Naive thymus-derived CD4-positive, alpha-beta T cell (primary cell): ENCODE results near the gene MYO9A. TPM values are rescaled to one million over a fixed set of nuclear protein-coding genes. Genes with fewer than 3 reads are reported as not detected.

Experiments
- ATAC-seq: fragments of 150-1000 bp; cut with Tn5 transposase; 2 replicates; pipeline ENCODE4 v1.10.0; 2021; ENCODE audit warnings: mild to moderate bottlenecking, moderate library complexity
- CTCF ChIA-PET: fragments of 350-600 bp; sonication (Branson Sonifier 250); formaldehyde crosslinking; loops from one replicate; lab custom pipeline; 2021; ENCODE audit warnings: antibody characterized with exemption; lab: Charles Lee
- POLR2A ChIA-PET: fragments of 350-600 bp; sonication (Branson Sonifier 250); formaldehyde crosslinking; loops from one replicate; lab custom pipeline; 2021; ENCODE audit warnings: antibody characterized with exemption, inconsistent platforms; lab: Charles Lee
- DNase-seq, 9 donors: peaks; one replicate each; pipeline versions ENCODE4 v3.0.0 to v3.0.0-alpha.2; 2020 to 2022; ENCODE audit warnings: mixed read lengths in 1 of 9
- H3K27ac ChIP-seq: one replicate; pipeline ENCODE4 v1.7.0; 2013; ENCODE audit warnings: mild to moderate bottlenecking, low read depth, low read length, moderate library complexity
- H3K27me3 ChIP-seq, 2 donors: one replicate each; pipeline ENCODE4 v1.7.0; 2013; ENCODE audit warnings: low read length in 2 of 2, mild to moderate bottlenecking in 2 of 2, moderate library complexity in 2 of 2; ENCODE audit not compliant: control insufficient read depth in 2 of 2, insufficient read depth in 2 of 2
- H3K36me3 ChIP-seq, 3 experiments: 1 replicate in 2 of 3; 2 replicates in 1 of 3; pipeline ENCODE4 v1.7.0; 2013; ENCODE audit warnings: low read length in 3 of 3, mild to moderate bottlenecking in 3 of 3, moderate library complexity in 1 of 3; ENCODE audit not compliant: insufficient read depth in 3 of 3, control insufficient read depth in 2 of 3
- H3K4me1 ChIP-seq, 2 donors: one replicate each; pipeline ENCODE4 v1.7.0; 2013; ENCODE audit warnings: low read length in 2 of 2, mild to moderate bottlenecking in 2 of 2, moderate library complexity in 1 of 2; ENCODE audit not compliant: control insufficient read depth in 2 of 2, insufficient read depth in 2 of 2
- H3K4me3 ChIP-seq: 2 replicates; pipeline ENCODE4 v1.7.0; 2013; ENCODE audit warnings: mild to moderate bottlenecking, low read length
- H3K9me3 ChIP-seq, 3 experiments: 1 replicate in 2 of 3; 2 replicates in 1 of 3; pipeline ENCODE4 v1.7.0; 2013; ENCODE audit warnings: low read length in 3 of 3; ENCODE audit not compliant: control insufficient read depth in 2 of 3
- H3K27ac Mint-ChIP-seq, 9 donors: one replicate each; pipeline ENCODE4 v1.8.0; 2020 to 2022; ENCODE audit warnings: mixed read lengths in 9 of 9, mild to moderate bottlenecking in 8 of 9, moderate library complexity in 5 of 9, inconsistent platforms in 2 of 9
- H3K27me3 Mint-ChIP-seq, 5 donors: one replicate each; pipeline ENCODE4 v1.8.0; 2021 to 2022; ENCODE audit warnings: mixed read lengths in 5 of 5, mild to moderate bottlenecking in 1 of 5
- H3K36me3 Mint-ChIP-seq, 5 donors: one replicate each; pipeline ENCODE4 v1.8.0; 2020 to 2022; ENCODE audit warnings: mixed read lengths in 5 of 5, mild to moderate bottlenecking in 3 of 5, inconsistent platforms in 1 of 5
- H3K4me1 Mint-ChIP-seq, 7 donors: one replicate each; pipeline ENCODE4 v1.8.0; 2020 to 2022; ENCODE audit warnings: mixed read lengths in 7 of 7, mild to moderate bottlenecking in 3 of 7, inconsistent platforms in 1 of 7
- H3K4me3 Mint-ChIP-seq, 10 donors: one replicate each; pipeline ENCODE4 v1.8.0; 2020 to 2022; ENCODE audit warnings: mild to moderate bottlenecking in 10 of 10, mixed read lengths in 10 of 10, moderate library complexity in 6 of 10, inconsistent platforms in 2 of 10
- H3K9me3 Mint-ChIP-seq, 11 donors: one replicate each; pipeline ENCODE4 v1.8.0; 2020 to 2022; ENCODE audit warnings: mixed read lengths in 11 of 11, mild to moderate bottlenecking in 4 of 11, inconsistent platforms in 1 of 11, moderate library complexity in 1 of 11
- intact Hi-C, 2 donors: fragments of 100-400 bp; cut with micrococcal nuclease; formaldehyde crosslinking; loops; one replicate each; pipeline ENCODE4 v1.15.1; 2023
- polyA plus RNA-seq, 2 donors: library from polyadenylated mRNA; unstranded; fragments of 300-500 nt; fragmentation: Illumina TruSeq; gene quantifications; one replicate each; pipeline ENCODE4 v1.2.3, GENCODE V29; 2021
- total RNA-seq, 6 experiments: library from RNA in 5 of 6; stranded (reverse) in 5 of 6; gene quantifications; 1 replicate in 5 of 6; 2 replicates in 1 of 6; pipeline ENCODE4 v1.2.3 and lab custom pipeline; 2021 to 2026

The MYO9A gene
- total and polyA plus RNA-seq, 7 experiments from 2014 or later = 8.4 to 53.3 (median 29.0) TPM

DNA sequence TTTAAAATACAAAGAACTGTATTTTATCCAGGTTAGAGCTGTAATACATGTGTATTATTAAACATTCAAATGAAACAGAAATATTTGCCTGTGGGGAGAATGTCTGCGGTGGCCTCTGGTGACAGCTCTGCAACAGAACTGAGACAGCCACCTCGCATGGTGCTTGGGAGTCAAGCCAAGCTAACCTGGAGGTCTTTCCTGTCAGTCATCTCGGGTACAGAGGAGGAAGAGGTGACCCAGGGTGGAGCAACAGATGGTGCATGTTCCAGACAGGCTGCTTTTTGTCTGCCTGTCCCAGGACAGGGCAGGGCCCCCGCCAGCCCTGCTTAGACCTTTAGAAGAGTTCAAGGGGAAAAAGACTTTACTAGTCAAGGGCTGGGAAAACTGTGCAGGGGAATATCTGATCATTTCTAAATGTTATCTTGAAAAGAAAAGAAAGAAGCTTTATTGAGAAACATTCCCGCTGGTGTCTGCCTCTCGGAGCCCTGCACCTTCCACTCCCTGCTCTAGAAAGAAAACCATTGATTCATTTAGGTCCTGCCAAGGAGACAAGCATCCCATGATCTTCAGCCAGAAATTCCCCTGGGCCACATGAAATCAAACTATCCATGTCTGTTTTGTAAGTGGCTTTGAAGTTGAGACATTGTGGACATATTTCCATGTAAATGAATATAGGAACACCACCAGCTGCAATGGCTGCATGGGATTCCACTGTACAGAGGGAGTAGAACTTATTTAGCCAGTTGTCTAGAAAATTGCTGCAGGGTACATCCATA lies 313.1 kb downstream of the MYO9A start:
- no peak for ATAC-seq

DNA sequence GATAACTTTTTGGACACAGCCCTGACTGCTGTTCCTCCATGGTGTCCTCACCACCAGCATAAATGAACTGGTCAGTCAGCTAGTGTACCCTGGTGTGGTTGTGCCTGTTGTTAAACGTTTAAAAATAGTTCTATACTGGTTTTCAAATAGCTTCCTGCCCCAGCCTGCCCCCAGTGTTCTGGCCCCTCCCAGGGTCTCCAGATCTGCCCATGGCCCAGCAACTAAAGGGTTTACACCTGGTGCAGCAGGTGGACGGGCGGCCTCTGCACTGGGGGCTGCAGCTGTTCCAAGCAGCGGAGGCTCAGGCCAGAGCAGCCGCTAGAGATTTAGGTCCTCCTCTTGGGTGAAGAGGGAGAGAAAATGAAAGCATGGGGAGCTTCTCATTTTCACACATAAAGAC lies 313.7 kb downstream of the MYO9A start:
- Mint-ChIP-seq H3K4me1 (peaks cover 0 to 3% (median 0%) of the 10 kb centered on the region in 7 donors), H3K27ac (no peak overlapping the region), H3K4me3 (no peak overlapping the region), H3K36me3 (no peaks in the 10 kb centered on the region), H3K9me3 (peaks cover 0 to 5% (median 0%) of the 10 kb centered on the region in 11 donors), H3K27me3 (peaks cover 5 to 30% (median 22%) of the 10 kb centered on the region in 5 donors)
- Histone ChIP-seq H3K27me3 (no peaks in the 10 kb centered on the region), H3K9me3 (no peaks in the 10 kb centered on the region), H3K4me3 (no peak overlapping the region), H3K27ac (no peak overlapping the region), H3K4me1 (no peaks in the 10 kb centered on the region), H3K36me3 (no peaks in the 10 kb centered on the region)
- POLR2A ChIA-PET = no interaction called here
- ATAC-seq (no peak), DNase-seq (no peak)
- intact Hi-C loops = loop anchor here (5.0 kb wide), 1 partner anchor 353 kb away; no protein-coding TSS in a partner anchor
- CTCF ChIA-PET = no interaction called here

More for the DNA sequence above, 313.1 kb downstream of the MYO9A start:
- Histone ChIP-seq H3K27me3 (no peaks in the 10 kb centered on the region), H3K4me3 (no peak overlapping the region), H3K9me3 (no peaks in the 10 kb centered on the region), H3K4me1 (no peaks in the 10 kb centered on the region), H3K27ac (no peak overlapping the region), H3K36me3 (no peaks in the 10 kb centered on the region)
- ChIA-PET CTCF (no interaction called here), POLR2A (no interaction called here)
- peaks cover 5 to 28% (median 21%) of the 10 kb centered on the region in 5 donors for H3K27me3 Mint-ChIP-seq
- intact Hi-C loops = loop anchor here (5.0 kb wide), 1 partner anchor 352 kb away; no protein-coding TSS in a partner anchor
- no peak overlapping the region for H3K4me3 Mint-ChIP-seq
- no peaks in the 10 kb centered on the region for H3K36me3 Mint-ChIP-seq
- no peak overlapping the region for H3K27ac Mint-ChIP-seq
- H3K9me3 Mint-ChIP-seq = peaks cover 0 to 5% (median 0%) of the 10 kb centered on the region in 11 donors
- no peak for DNase-seq
- peaks cover 0 to 3% (median 0%) of the 10 kb centered on the region in 7 donors for H3K4me1 Mint-ChIP-seq

DNA sequence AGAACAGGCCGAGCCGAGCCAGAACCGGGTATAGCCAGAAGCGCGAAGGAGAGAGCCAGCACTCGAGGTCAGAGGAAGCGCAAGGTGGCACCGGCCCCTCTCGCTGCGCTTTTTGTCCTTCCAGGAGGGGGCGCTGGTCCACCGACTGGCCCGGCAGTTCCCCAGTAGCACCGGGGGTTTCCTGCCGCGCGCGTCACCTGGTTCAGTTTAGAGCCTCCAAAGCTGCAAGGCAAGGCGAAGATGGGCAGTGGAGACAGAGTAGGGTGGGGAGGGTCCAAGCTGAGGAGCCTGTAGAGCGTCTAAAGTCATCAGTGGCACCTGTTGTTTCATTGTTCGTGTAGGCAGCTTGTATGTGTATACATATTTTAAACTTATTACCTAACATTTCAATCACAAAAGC lies 315.2 kb downstream of the MYO9A start:
- Histone ChIP-seq H3K36me3 (no peaks in the 10 kb centered on the region), H3K27me3 (no peaks in the 10 kb centered on the region), H3K4me1 (no peaks in the 10 kb centered on the region), H3K4me3 (no peak overlapping the region), H3K9me3 (no peaks in the 10 kb centered on the region), H3K27ac (no peak overlapping the region)
- no peaks in the 10 kb centered on the region for H3K36me3 Mint-ChIP-seq
- H3K4me1 Mint-ChIP-seq = peaks cover 0 to 3% (median 0%) of the 10 kb centered on the region in 7 donors
- ChIA-PET POLR2A (no interaction called here), CTCF (interaction anchor here (0.8 kb wide), 1 partner anchor 24 kb away, joined by 3 read pairs; no protein-coding TSS in a partner anchor)
- no peak overlapping the region for H3K4me3 Mint-ChIP-seq
- DNase-seq = peak in 2 of 9 donors; percentile 14 to 44
- H3K27me3 Mint-ChIP-seq = peaks cover 5 to 39% (median 22%) of the 10 kb centered on the region in 5 donors
- intact Hi-C loops = loop anchor here (5.0 kb wide), 1 partner anchor 355 kb away; no protein-coding TSS in a partner anchor
- no peak for ATAC-seq
- no peak overlapping the region for H3K27ac Mint-ChIP-seq
- peaks cover 0 to 5% (median 0%) of the 10 kb centered on the region in 11 donors for H3K9me3 Mint-ChIP-seq

DNA sequence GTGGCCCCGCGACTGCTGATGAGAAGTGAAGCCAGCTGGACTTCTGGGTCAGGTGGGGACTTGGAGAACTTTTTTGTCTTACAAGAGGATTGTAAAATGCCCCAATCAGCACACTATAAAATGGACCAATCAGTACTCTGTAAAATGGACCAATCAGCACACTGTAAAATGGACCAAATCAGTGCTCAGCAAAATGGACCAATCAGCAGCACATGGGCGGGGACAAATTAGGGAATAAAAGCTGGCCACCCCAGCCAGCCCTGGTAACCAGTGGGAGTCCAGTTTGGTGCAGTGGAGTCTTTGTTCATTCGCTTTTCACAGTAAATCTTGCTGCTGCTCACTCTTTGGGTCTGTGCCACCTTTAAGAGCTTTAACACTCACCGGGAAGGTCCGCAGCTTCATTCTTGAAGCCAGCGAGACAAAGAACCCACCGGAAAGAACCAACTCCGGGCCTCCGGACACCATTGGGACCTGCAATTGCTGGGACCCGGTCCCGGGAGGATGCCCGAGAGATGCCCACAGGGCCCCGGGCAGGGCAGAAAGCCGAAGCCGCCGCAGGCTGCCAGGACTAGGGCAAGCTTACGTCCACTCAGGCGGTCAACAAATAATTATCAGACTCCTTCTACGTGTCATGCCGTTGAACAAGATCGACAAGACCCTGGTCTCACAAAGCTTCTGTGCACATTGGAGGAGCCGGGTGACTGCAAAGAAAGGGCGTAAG lies 315.9 kb downstream of the MYO9A start:
- no peaks in the 10 kb centered on the region for H3K9me3 ChIP-seq
- Mint-ChIP-seq H3K9me3 (peaks cover 0 to 5% (median 0%) of the 10 kb centered on the region in 11 donors), H3K27ac (no peak overlapping the region), H3K4me3 (no peak overlapping the region), H3K4me1 (peaks cover 0 to 3% (median 0%) of the 10 kb centered on the region in 7 donors), H3K36me3 (no peaks in the 10 kb centered on the region), H3K27me3 (peaks cover 5 to 39% (median 22%) of the 10 kb centered on the region in 5 donors)
- intact Hi-C loops = loop anchor here (1.0 to 5.0 kb wide), 2 partner anchors 58 to 355 kb away; no protein-coding TSS in a partner anchor
- H3K4me3 ChIP-seq = no peak overlapping the region
- DNase-seq = no peak
- no peak for ATAC-seq
- no peak overlapping the region for H3K27ac ChIP-seq
- POLR2A ChIA-PET = no interaction called here
- no peaks in the 10 kb centered on the region for H3K36me3 ChIP-seq
- H3K4me1 ChIP-seq = no peaks in the 10 kb centered on the region
- CTCF ChIA-PET = interaction anchor here (0.8 kb wide), 1 partner anchor 23 kb away, joined by 3 read pairs; no protein-coding TSS in a partner anchor
- no peaks in the 10 kb centered on the region for H3K27me3 ChIP-seq

DNA sequence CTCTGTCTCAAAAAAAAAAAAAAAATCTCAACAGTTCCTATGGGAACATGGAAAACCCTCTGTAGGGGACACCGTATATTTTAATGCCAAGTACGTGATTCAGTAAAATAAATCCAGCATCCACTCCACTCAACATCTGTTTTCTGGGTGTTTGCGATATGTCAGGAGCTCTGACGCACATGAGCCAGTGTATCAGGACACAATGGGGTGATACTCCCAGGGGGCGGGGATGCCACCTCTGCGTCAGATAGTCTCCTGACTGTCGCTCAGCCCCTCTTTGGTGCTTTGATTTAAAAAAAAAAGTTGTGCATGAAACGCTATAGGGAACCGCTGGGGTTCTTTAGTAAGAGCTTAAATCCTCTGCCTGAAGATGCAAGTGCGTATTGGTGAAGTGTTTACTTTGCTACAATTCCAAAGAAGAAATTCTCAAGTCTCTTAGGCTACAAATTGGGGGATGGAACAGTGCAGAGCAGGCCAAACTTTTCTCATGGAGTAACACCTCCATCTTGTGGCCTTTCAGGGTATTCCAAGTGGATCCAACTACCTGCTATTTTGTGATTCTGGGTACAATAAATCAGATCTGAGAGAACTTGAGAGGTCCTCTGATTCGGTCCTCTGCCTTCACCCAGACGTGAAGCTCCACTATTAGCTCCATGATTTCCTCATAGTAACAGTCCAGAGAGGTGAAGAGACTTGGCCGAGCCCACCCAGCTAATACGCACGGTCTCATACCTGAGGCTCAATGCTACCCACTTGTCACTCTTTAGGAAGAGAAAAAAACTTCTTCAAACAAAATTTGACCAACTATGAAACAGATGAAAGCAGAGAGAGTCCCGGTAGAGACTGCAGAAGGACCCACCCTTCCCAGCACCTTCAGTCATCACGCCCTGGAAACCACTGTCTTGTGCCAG lies 316.9 kb downstream of the MYO9A start:
- Histone ChIP-seq H3K36me3 (no peaks in the 10 kb centered on the region), H3K9me3 (no peaks in the 10 kb centered on the region), H3K27me3 (no peaks in the 10 kb centered on the region), H3K4me1 (no peaks in the 10 kb centered on the region), H3K27ac (no peak overlapping the region), H3K4me3 (no peak overlapping the region)
- CTCF ChIA-PET = interaction anchor here (0.6 kb wide), 1 partner anchor 86 kb away, joined by 3 read pairs; no protein-coding TSS in a partner anchor
- Mint-ChIP-seq H3K9me3 (peaks cover 0 to 5% (median 0%) of the 10 kb centered on the region in 11 donors), H3K4me3 (no peak overlapping the region), H3K4me1 (peaks cover 0 to 3% (median 0%) of the 10 kb centered on the region in 7 donors), H3K27me3 (peaks cover 7 to 39% (median 22%) of the 10 kb centered on the region in 5 donors), H3K36me3 (no peaks in the 10 kb centered on the region), H3K27ac (peak overlapping the region in 1 of 9 donors; percentile 36)
- ATAC-seq (peak; percentile 36), DNase-seq (peak in 4 of 9 donors; percentile 7 to 17 (median 14))
- intact Hi-C loops = loop anchor here (1.0 to 5.0 kb wide), 2 partner anchors 57 to 356 kb away; no protein-coding TSS in a partner anchor
- POLR2A ChIA-PET = no interaction called here

DNA sequence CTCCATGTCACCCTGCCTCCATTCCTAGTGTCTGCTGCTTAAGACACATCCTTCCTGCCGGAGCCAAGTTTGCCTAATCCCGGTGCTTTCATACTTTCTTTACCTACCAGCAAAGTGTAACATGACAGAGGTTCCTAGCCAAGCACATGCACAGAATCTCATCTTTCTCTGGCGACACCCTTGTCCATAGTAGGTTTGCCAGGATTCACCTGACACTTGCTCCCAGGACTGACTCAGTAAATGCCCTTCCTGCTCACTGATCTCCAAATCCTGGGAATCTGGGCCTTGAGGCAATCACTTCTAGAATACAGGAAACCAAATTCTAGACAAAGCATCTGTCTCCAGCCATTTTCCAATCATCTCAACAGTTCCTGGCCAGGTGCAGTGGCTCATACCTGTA lies 317.8 kb downstream of the MYO9A start:
- peak overlapping the region in 1 of 9 donors; percentile 65 for H3K27ac Mint-ChIP-seq
- H3K9me3 Mint-ChIP-seq = peaks cover 0 to 3% (median 0%) of the 10 kb centered on the region in 11 donors
- no peaks in the 10 kb centered on the region for H3K36me3 Mint-ChIP-seq
- no peaks in the 10 kb centered on the region for H3K27me3 ChIP-seq
- no peak for ATAC-seq
- CTCF ChIA-PET = no interaction called here
- H3K27ac ChIP-seq = no peak overlapping the region
- no peaks in the 10 kb centered on the region for H3K4me1 ChIP-seq
- H3K9me3 ChIP-seq = no peaks in the 10 kb centered on the region
- peaks cover 7 to 35% (median 22%) of the 10 kb centered on the region in 5 donors for H3K27me3 Mint-ChIP-seq
- POLR2A ChIA-PET = no interaction called here
- H3K36me3 ChIP-seq = no peaks in the 10 kb centered on the region
- intact Hi-C loops = loop anchor here (5.0 kb wide), 1 partner anchor 357 kb away; no protein-coding TSS in a partner anchor
- H3K4me1 Mint-ChIP-seq = peaks cover 0 to 3% (median 0%) of the 10 kb centered on the region in 7 donors
- H3K4me3 Mint-ChIP-seq = no peak overlapping the region
- no peak for DNase-seq
- H3K4me3 ChIP-seq = no peak overlapping the region
